Measurements from ENCODE around the gene COL17A1.

The COL17A1 gene

GRCh38 chr10:104052431-104052830, 33.2 kb downstream of the COL17A1 start:
- DNase-seq (ENCODE audit: low read depth in 2 of 2): no peak

- no peak for DNase-seq (ENCODE audit: low read depth in 2 of 2)
Observed at GRCh38 chr10:104049504-104050250, 36.0 kb downstream of the COL17A1 start.

GRCh38 chr10:104046651-104047050, 39.0 kb downstream of the COL17A1 start:
- no peak for DNase-seq (ENCODE audit: low read depth in 2 of 2)

GRCh38 chr10:104045151-104046089, 40.3 kb downstream of the COL17A1 start:
- no peak for DNase-seq (ENCODE audit: low read depth in 2 of 2)

GRCh38 chr10:104043854-104044253, 41.8 kb downstream of the COL17A1 start:
- no peak for DNase-seq (ENCODE audit: low read depth in 2 of 2)

GRCh38 chr10:104043185-104043830, 42.4 kb downstream of the COL17A1 start:
- no peak for DNase-seq (ENCODE audit: low read depth in 2 of 2)

- DNase-seq (ENCODE audit: low read depth in 2 of 2): no peak
Observed at GRCh38 chr10:104041891-104042535, 43.7 kb downstream of the COL17A1 start.

- no peak for DNase-seq (ENCODE audit: low read depth in 2 of 2)
Observed at GRCh38 chr10:104040862-104041789, 44.6 kb downstream of the COL17A1 start.

GRCh38 chr10:104040382-104040781, 45.3 kb downstream of the COL17A1 start:
- DNase-seq (ENCODE audit: low read depth in 2 of 2): no peak

GRCh38 chr10:104038958-104039752, 46.5 kb downstream of the COL17A1 start:
- no peak for DNase-seq (ENCODE audit: low read depth in 2 of 2)

- no peak for DNase-seq (ENCODE audit: low read depth in 2 of 2)
Observed at GRCh38 chr10:104038537-104038936, 47.1 kb downstream of the COL17A1 start.

- DNase-seq (ENCODE audit: low read depth in 2 of 2): no peak
Observed at GRCh38 chr10:104037261-104037951, 48.3 kb downstream of the COL17A1 start.

- DNase-seq (ENCODE audit: low read depth in 2 of 2): no peak
Observed at GRCh38 chr10:104036518-104037260, 49.0 kb downstream of the COL17A1 start.

GRCh38 chr10:104036069-104036384, 49.7 kb downstream of the COL17A1 start:
- DNase-seq (ENCODE audit: low read depth in 2 of 2): no peak

GRCh38 chr10:104035194-104036068, 50.2 kb downstream of the COL17A1 start:
- DNase-seq (ENCODE audit: low read depth in 2 of 2): no peak

GRCh38 chr10:104034401-104035193, 51.1 kb downstream of the COL17A1 start:
- DNase-seq (ENCODE audit: low read depth in 2 of 2): no peak

- DNase-seq (ENCODE audit: low read depth in 2 of 2): no peak
Observed at GRCh38 chr10:104033966-104034365, 51.7 kb downstream of the COL17A1 start.
